GM20000 (cell line): ENCODE measurements around the gene ZDHHC22.

Experiments
- DNase-seq: peaks from one replicate; pipeline ENCODE4 v3.0.0; 2012; ENCODE audit warnings: low spot score
- CTCF ChIP-seq: IDR thresholded peaks from 2 replicates; pipeline ENCODE4 v1.5.1; 2012; ENCODE audit warnings: mild to moderate bottlenecking, control low read depth; ENCODE audit errors: extremely low read depth, missing control alignments

Gene ZDHHC22

GRCh38 chr14:77141214-77142004 lies at the start of gene ZDHHC22:
TSS of gene ZDHHC22 (minus strand) at chr14:77141791. CDS start at chr14:77139738, 2,053 bp downstream.
- no peak for TF ChIP-seq CTCF
- peak; percentile 63 for DNase-seq

GRCh38 chr14:77190977-77191376 lies 49.4 kb upstream of the ZDHHC22 start:
- no peak for TF ChIP-seq CTCF
- no peak for DNase-seq

GRCh38 chr14:77189479-77189878 lies 47.9 kb upstream of the ZDHHC22 start:
- no peak for DNase-seq
- TF ChIP-seq CTCF: no peak

GRCh38 chr14:77187649-77188012 lies 46.0 kb upstream of the ZDHHC22 start:
- no peak for TF ChIP-seq CTCF
- no peak for DNase-seq

GRCh38 chr14:77186911-77187648 lies 45.5 kb upstream of the ZDHHC22 start:
- TF ChIP-seq CTCF: no peak
- no peak for DNase-seq

GRCh38 chr14:77185093-77185465 lies 43.5 kb upstream of the ZDHHC22 start:
- TF ChIP-seq CTCF: no peak
- no peak for DNase-seq

GRCh38 chr14:77184396-77185092 lies 43.0 kb upstream of the ZDHHC22 start:
- TF ChIP-seq CTCF: no peak
- no peak for DNase-seq
